ENCODE measurements around the gene AIFM2. TPM values are rescaled to one million over a fixed set of nuclear protein-coding genes. Genes with fewer than 3 reads are reported as not detected.

The AIFM2 gene
- total and polyA plus RNA-seq, 2 donors (not counting 1 experiment from before 2014, with no cell fraction given), result 11.1 to 15.5 TPM

DNA sequence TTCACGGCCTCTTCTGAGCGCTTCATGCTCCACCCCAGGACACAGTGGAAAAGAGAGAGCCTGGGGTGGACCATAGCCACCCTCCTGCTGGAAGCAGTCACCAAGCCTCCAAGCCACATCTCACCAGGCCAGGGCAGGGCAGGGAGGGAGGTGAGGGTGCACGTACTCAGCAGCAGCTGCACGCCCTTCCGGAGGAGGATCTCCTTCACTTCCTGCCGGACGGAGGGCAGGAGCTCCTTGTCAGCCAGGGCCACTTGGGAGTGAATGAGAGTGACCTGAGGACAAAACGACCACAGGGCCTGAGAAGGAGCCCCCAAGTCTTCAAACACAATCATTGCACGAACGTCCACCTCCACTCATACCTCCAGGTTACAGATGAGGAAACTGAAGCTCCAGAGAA, 15.0 kb downstream of the AIFM2 start:
- H2AFZ ChIP-seq (ENCODE audit: low read length), result no peak overlapping the region
- TF ChIP-seq EZH2 (IDR thresholded peaks at IDR 0.05; ENCODE audit: low read length, missing control alignments) (no peak), CTCF (conservative IDR thresholded peaks at IDR 0.05 in 1 of 2, IDR thresholded peaks at IDR 0.05 in 1 of 2; ENCODE audit: low read depth in 1 of 2, low read length in 2 of 2) (no peak)
- H3K79me2 ChIP-seq (ENCODE audit: control insufficient read depth, insufficient read depth, low read length), result no peaks in the 10 kb centered on the region
- no peaks in the 10 kb centered on the region for H3K9me3 ChIP-seq (ENCODE audit: control insufficient read depth, insufficient read depth, low read depth, low read length)
- H3K9ac ChIP-seq (ENCODE audit: insufficient read depth, low read length), result no peak overlapping the region
- peaks cover 6% of the 10 kb centered on the region for H3K36me3 ChIP-seq (ENCODE audit: control insufficient read depth, insufficient read depth, low read length)
- no peak overlapping the region for H3K4me2 ChIP-seq (ENCODE audit: extremely low read depth, insufficient read depth, low read length)
- DNase-seq (ENCODE audit: low read depth in 2 of 2), result no peak
- H3K4me1 ChIP-seq (ENCODE audit: control insufficient read depth, extremely low read depth, insufficient read depth, low read length), result no peaks in the 10 kb centered on the region
- H3K27ac ChIP-seq (ENCODE audit: insufficient read depth, low read length), result no peak overlapping the region
- H3K4me3 ChIP-seq (replicated peaks in 1 of 4; ENCODE audit: control extremely low read depth in 1 of 4, insufficient read depth in 1 of 4, low read depth in 3 of 4, low read length in 4 of 4), result no peak overlapping the region
- no peaks in the 10 kb centered on the region for H4K20me1 ChIP-seq (ENCODE audit: control insufficient read depth, extremely low read depth, insufficient read depth, low read length)
- H3K27me3 ChIP-seq (ENCODE audit: control insufficient read depth, insufficient read depth, low read length), result no peaks in the 10 kb centered on the region

DNA sequence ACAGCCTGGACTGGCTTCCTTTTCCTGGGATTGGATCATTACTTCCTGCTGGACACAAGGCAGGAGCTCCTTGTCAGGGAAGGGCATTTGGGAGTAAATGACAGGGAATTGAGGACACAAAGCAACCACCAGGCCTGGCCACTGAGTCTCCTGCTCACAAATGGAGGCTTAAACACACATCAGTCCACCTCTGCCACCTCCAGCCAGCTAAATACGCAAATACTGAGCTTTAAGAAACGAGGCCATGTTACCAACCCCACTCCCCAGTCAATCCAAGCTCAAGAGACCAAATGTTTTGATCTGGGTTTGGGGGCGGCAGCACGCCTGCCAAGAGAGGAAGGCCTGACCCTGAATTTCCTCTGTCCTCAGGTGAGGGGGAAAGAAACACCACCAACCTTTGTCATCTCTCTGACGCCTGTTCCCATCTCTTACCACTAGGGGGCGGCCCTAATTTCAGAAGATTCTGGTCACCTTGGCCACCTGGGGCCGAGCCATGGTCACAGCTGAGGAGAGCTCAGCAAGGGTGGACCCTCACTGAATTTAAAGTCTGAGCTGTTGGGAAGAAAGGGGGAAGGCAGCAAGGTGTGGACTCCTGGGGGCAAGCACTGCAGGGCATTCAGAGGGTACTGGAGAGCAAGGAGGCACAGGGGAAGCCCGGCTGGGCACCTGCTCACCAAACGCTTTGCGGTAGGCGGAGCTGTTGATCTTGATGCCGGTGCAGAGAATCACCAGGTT, 16.5 kb downstream of the AIFM2 start:
- no peak overlapping the region for H3K4me3 ChIP-seq (replicated peaks in 1 of 4; ENCODE audit: control extremely low read depth in 1 of 4, insufficient read depth in 1 of 4, low read depth in 3 of 4, low read length in 4 of 4)
- no peaks in the 10 kb centered on the region for H3K27me3 ChIP-seq (ENCODE audit: control insufficient read depth, insufficient read depth, low read length)
- H3K4me2 ChIP-seq (ENCODE audit: extremely low read depth, insufficient read depth, low read length), result no peak overlapping the region
- no peaks in the 10 kb centered on the region for H3K9me3 ChIP-seq (ENCODE audit: control insufficient read depth, insufficient read depth, low read depth, low read length)
- H3K9ac ChIP-seq (ENCODE audit: insufficient read depth, low read length), result no peak overlapping the region
- no peak overlapping the region for H3K27ac ChIP-seq (ENCODE audit: insufficient read depth, low read length)
- H3K79me2 ChIP-seq (ENCODE audit: control insufficient read depth, insufficient read depth, low read length), result no peaks in the 10 kb centered on the region
- H3K36me3 ChIP-seq (ENCODE audit: control insufficient read depth, insufficient read depth, low read length), result peaks cover 8% of the 10 kb centered on the region
- H2AFZ ChIP-seq (ENCODE audit: low read length), result no peak overlapping the region
- no peaks in the 10 kb centered on the region for H3K4me1 ChIP-seq (ENCODE audit: control insufficient read depth, extremely low read depth, insufficient read depth, low read length)
- H4K20me1 ChIP-seq (ENCODE audit: control insufficient read depth, extremely low read depth, insufficient read depth, low read length), result no peaks in the 10 kb centered on the region
- peak; percentile 16 to 24 for DNase-seq (ENCODE audit: low read depth in 2 of 2)
- TF ChIP-seq EZH2 (IDR thresholded peaks at IDR 0.05; ENCODE audit: low read length, missing control alignments) (no peak), CTCF (conservative IDR thresholded peaks at IDR 0.05 in 1 of 2, IDR thresholded peaks at IDR 0.05 in 1 of 2; ENCODE audit: low read depth in 1 of 2, low read length in 2 of 2) (peak; percentile 82 to 89)

DNA sequence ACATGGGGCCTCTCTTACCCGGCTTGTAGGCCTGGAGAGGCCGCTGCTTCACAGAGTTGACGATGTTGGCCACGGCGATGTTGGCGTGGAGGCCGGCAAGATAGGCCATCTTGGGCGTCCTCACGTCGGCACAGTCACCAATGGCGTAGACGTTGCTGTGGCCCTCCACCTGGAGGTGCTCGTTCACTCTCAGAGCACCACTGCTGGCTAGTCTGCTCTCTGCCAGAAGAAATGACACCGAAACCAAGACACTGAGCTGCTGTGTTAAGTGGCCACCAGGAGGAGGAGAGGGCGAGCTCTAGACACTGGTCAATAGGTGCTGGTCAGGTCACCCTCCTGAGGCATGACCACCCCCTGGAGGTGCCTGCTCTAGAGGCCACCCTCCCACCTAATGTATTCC, 17.7 kb downstream of the AIFM2 start:
- no peaks in the 10 kb centered on the region for H4K20me1 ChIP-seq (ENCODE audit: control insufficient read depth, extremely low read depth, insufficient read depth, low read length)
- no peak overlapping the region for H3K27ac ChIP-seq (ENCODE audit: insufficient read depth, low read length)
- TF ChIP-seq CTCF (conservative IDR thresholded peaks at IDR 0.05 in 1 of 2, IDR thresholded peaks at IDR 0.05 in 1 of 2; ENCODE audit: low read depth in 1 of 2, low read length in 2 of 2) (no peak), EZH2 (IDR thresholded peaks at IDR 0.05; ENCODE audit: low read length, missing control alignments) (no peak)
- no peak overlapping the region for H3K4me2 ChIP-seq (ENCODE audit: extremely low read depth, insufficient read depth, low read length)
- H3K27me3 ChIP-seq (ENCODE audit: control insufficient read depth, insufficient read depth, low read length), result no peaks in the 10 kb centered on the region
- H3K36me3 ChIP-seq (ENCODE audit: control insufficient read depth, insufficient read depth, low read length), result peaks cover 6% of the 10 kb centered on the region
- no peak for DNase-seq (ENCODE audit: low read depth in 2 of 2)
- no peaks in the 10 kb centered on the region for H3K4me1 ChIP-seq (ENCODE audit: control insufficient read depth, extremely low read depth, insufficient read depth, low read length)
- H3K9ac ChIP-seq (ENCODE audit: insufficient read depth, low read length), result no peak overlapping the region
- no peaks in the 10 kb centered on the region for H3K9me3 ChIP-seq (ENCODE audit: control insufficient read depth, insufficient read depth, low read depth, low read length)
- no peaks in the 10 kb centered on the region for H3K79me2 ChIP-seq (ENCODE audit: control insufficient read depth, insufficient read depth, low read length)
- no peak overlapping the region for H3K4me3 ChIP-seq (replicated peaks in 1 of 4; ENCODE audit: control extremely low read depth in 1 of 4, insufficient read depth in 1 of 4, low read depth in 3 of 4, low read length in 4 of 4)
- H2AFZ ChIP-seq (ENCODE audit: low read length), result no peak overlapping the region
